Tibial artery (tissue), 4 donors: ENCODE data around the gene SPSB1.
A peak's percentile ranks its signal among the peaks of the same experiment; 100 is the strongest.

ENCODE experiments used
- DNase-seq, 2 donors: peaks; one replicate each; pipeline ENCODE4 v3.0.0-alpha.2; 2019
- H3K27ac ChIP-seq, 2 donors: fragments of 200-600 bp; sonication (generic) in 1 of 2; 1 replicate in 1 of 2; 2 replicates in 1 of 2; pipeline ENCODE4 v1.5.1; 2018 to 2019; ENCODE audit warnings: mild to moderate bottlenecking in 1 of 2
- H3K27me3 ChIP-seq, 2 donors: fragments of 200-600 bp; sonication (generic) in 1 of 2; one replicate each; pipeline versions ENCODE4 v1.5.1 to v1.6.0; 2016 to 2019
- H3K36me3 ChIP-seq, 3 donors: fragments of 200-600 bp; sonication (generic) in 2 of 3; one replicate each; pipeline ENCODE4 v1.5.1; 2016 to 2019; ENCODE audit warnings: mild to moderate bottlenecking in 2 of 3
- H3K4me1 ChIP-seq, 4 donors: fragments of 200-600 bp; sonication (generic) in 2 of 4; 1 replicate in 3 of 4; 2 replicates in 1 of 4; pipeline ENCODE4 v1.5.1; 2016 to 2019
- H3K4me3 ChIP-seq, 2 donors: fragments of 200-600 bp; sonication (generic) in 1 of 2; 1 replicate in 1 of 2; 2 replicates in 1 of 2; pipeline ENCODE4 v1.5.1; 2018 to 2019; ENCODE audit warnings: mild to moderate bottlenecking in 2 of 2
- H3K9me3 ChIP-seq, 3 donors: fragments of 200-600 bp; sonication (generic) in 1 of 3; one replicate each; pipeline ENCODE4 v1.5.1; 2016 to 2019
- intact Hi-C: fragments of 100-400 bp; cut with DNase I; formaldehyde crosslinking; loops from one replicate; pipeline ENCODE4 v1.15.0; 2023; ENCODE audit warnings: low total_unique reads
- TF ChIP-seq, protein P1 (sequence below), 2 experiments: fragments of 200-600 bp in 1 of 2; fragments of 450-650 bp in 1 of 2; IDR thresholded peaks; one replicate each; pipeline ENCODE4 v1.5.1; 2017 to 2019; ENCODE audit warnings: antibody characterized with exemption in 2 of 2, mild to moderate bottlenecking in 1 of 2, moderate library complexity in 1 of 2

Gene SPSB1

GRCh38 chr1:9355503-9355902, 62.8 kb downstream of the SPSB1 start:
- Histone ChIP-seq H3K27me3 (no peaks in the 10 kb centered on the region), H3K27ac (peak overlapping the region in 1 of 2 donors; percentile 76), H3K4me1 (peaks cover 0 to 96% (median 59%) of the 10 kb centered on the region in 4 donors), H3K9me3 (no peaks in the 10 kb centered on the region), H3K4me3 (no peak overlapping the region), H3K36me3 (peaks cover 22 to 37% (median 32%) of the 10 kb centered on the region in 3 donors)
- TF ChIP-seq, protein P1, sequence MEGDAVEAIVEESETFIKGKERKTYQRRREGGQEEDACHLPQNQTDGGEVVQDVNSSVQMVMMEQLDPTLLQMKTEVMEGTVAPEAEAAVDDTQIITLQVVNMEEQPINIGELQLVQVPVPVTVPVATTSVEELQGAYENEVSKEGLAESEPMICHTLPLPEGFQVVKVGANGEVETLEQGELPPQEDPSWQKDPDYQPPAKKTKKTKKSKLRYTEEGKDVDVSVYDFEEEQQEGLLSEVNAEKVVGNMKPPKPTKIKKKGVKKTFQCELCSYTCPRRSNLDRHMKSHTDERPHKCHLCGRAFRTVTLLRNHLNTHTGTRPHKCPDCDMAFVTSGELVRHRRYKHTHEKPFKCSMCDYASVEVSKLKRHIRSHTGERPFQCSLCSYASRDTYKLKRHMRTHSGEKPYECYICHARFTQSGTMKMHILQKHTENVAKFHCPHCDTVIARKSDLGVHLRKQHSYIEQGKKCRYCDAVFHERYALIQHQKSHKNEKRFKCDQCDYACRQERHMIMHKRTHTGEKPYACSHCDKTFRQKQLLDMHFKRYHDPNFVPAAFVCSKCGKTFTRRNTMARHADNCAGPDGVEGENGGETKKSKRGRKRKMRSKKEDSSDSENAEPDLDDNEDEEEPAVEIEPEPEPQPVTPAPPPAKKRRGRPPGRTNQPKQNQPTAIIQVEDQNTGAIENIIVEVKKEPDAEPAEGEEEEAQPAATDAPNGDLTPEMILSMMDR (IDR thresholded peaks at IDR 0.05) = no peak
- no peak for DNase-seq
- intact Hi-C loops = loop anchor here (10.0 kb wide), 1 partner anchor 61 kb away; the partner anchor contains the start of gene SPSB1

DNA sequence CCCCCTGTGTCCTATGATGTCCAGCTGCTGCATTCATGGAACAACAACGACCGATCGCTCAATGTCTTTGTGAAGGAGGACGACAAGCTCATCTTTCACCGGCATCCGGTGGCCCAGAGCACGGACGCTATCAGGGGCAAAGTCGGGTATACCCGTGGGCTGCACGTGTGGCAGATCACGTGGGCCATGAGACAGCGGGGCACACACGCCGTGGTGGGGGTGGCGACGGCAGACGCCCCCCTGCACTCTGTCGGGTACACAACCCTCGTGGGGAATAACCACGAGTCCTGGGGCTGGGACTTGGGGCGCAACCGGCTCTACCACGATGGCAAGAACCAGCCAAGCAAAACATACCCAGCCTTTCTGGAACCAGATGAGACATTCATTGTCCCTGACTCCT, 63.3 kb downstream of the SPSB1 start:
- Histone ChIP-seq H3K27ac (no peak overlapping the region), H3K4me1 (peaks cover 0 to 96% (median 56%) of the 10 kb centered on the region in 4 donors)
- DNase-seq = no peak

GRCh38 chr1:9356829-9357466, 64.3 kb downstream of the SPSB1 start:
- DNase-seq = no peak
- peaks cover 22 to 37% (median 32%) of the 10 kb centered on the region in 3 donors for H3K36me3 ChIP-seq
- no peaks in the 10 kb centered on the region for H3K27me3 ChIP-seq
- H3K4me3 ChIP-seq = no peak overlapping the region
- H3K9me3 ChIP-seq = no peaks in the 10 kb centered on the region
- H3K27ac ChIP-seq = no peak overlapping the region
- intact Hi-C loops = loop anchor here (10.0 kb wide), 1 partner anchor 62 kb away; the partner anchor contains the start of gene SPSB1
- H3K4me1 ChIP-seq = peaks cover 0 to 96% (median 55%) of the 10 kb centered on the region in 4 donors
- TF ChIP-seq, protein P1 (IDR thresholded peaks at IDR 0.05) = no peak

More for the DNA sequence above, 63.3 kb downstream of the SPSB1 start:
- H3K4me3 ChIP-seq = no peak overlapping the region
- intact Hi-C loops = loop anchor here (10.0 kb wide), 1 partner anchor 61 kb away; the partner anchor contains the start of gene SPSB1
- H3K36me3 ChIP-seq = peaks cover 22 to 37% (median 32%) of the 10 kb centered on the region in 3 donors
- no peaks in the 10 kb centered on the region for H3K27me3 ChIP-seq
- H3K9me3 ChIP-seq = no peaks in the 10 kb centered on the region
- TF ChIP-seq, protein P1 (IDR thresholded peaks at IDR 0.05) = no peak

DNA sequence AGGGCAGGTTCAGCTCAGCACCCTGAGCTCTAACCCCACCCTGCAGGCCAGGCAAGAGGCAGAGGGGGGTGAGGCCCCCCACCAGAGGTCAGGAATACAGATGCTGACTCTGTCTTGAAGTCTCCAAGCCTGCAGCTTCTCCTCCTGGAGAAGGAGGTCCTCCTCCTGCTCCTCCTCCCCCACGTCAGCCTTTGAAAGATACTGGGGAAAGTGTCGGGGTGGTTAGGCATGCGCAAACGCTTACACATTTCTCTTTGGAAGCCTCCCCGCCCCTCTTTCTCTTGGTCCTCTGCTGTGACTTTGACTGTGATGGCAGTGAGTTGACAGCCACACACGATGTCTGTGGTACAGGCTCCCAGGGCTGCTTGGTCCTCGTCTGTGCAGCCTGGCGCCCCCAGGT, 65.3 kb downstream of the SPSB1 start:
- intact Hi-C loops = loop anchor here (10.0 kb wide), 1 partner anchor 63 kb away; the partner anchor contains the start of gene SPSB1
- TF ChIP-seq, protein P1 (IDR thresholded peaks at IDR 0.05) = no peak
- Histone ChIP-seq H3K36me3 (peaks cover 22 to 37% (median 32%) of the 10 kb centered on the region in 3 donors), H3K4me3 (no peak overlapping the region), H3K27me3 (no peaks in the 10 kb centered on the region), H3K9me3 (no peaks in the 10 kb centered on the region), H3K4me1 (peaks cover 0 to 96% (median 56%) of the 10 kb centered on the region in 4 donors), H3K27ac (peak overlapping the region in 1 of 2 donors; percentile 13)
- no peak for DNase-seq

DNA sequence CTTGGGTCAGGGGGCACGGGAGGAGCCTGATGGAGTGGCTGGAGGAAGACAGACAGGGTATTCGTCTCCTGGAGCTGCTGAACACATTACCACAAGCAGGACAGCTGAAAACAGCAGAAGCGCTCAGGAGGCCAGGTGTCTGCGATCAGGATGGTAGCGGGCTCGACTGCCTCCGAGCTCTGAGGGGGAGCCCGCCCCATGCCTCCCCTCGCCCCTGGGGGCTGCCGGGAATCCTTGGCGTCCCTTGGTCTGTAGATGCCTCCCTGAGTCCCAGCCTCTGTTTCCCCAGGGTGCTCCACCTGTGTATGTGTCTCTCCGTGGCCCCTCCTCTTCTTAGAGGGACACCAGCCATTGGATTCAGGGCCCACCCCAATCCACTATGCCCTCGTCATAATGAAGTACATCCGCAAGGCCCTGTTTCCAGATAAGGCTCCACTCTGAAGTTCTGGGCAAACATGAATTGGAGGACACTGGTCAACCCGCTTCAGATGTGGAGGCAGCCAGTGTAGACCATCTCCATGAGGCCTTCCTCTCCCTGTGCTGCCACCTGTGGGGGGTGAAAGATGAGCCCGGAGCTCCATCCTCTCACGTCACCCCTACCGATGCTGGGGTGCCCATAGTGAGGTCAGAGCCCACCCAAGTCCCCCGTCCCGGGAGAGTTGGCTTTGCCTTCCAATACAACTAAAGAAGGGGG, 67.8 kb downstream of the SPSB1 start:
- TF ChIP-seq, protein P1 (IDR thresholded peaks at IDR 0.05) = no peak
- DNase-seq = no peak
- Histone ChIP-seq H3K4me3 (no peak overlapping the region), H3K36me3 (peaks cover 21 to 36% (median 28%) of the 10 kb centered on the region in 3 donors), H3K27me3 (no peaks in the 10 kb centered on the region), H3K4me1 (peaks cover 0 to 96% (median 46%) of the 10 kb centered on the region in 4 donors), H3K27ac (peak overlapping the region; percentile 62 to 66), H3K9me3 (no peaks in the 10 kb centered on the region)
- intact Hi-C loops = no loop called here
